ENCODE data around the gene SUGCT.
A peak's percentile ranks its signal among the peaks of the same experiment; 100 is the strongest.
"Not testable (repeated sequence)": the region's sequence is repeated elsewhere in the genome, so short reads cannot be mapped to it uniquely, and the experiment has no call there.

Gene SUGCT

DNA sequence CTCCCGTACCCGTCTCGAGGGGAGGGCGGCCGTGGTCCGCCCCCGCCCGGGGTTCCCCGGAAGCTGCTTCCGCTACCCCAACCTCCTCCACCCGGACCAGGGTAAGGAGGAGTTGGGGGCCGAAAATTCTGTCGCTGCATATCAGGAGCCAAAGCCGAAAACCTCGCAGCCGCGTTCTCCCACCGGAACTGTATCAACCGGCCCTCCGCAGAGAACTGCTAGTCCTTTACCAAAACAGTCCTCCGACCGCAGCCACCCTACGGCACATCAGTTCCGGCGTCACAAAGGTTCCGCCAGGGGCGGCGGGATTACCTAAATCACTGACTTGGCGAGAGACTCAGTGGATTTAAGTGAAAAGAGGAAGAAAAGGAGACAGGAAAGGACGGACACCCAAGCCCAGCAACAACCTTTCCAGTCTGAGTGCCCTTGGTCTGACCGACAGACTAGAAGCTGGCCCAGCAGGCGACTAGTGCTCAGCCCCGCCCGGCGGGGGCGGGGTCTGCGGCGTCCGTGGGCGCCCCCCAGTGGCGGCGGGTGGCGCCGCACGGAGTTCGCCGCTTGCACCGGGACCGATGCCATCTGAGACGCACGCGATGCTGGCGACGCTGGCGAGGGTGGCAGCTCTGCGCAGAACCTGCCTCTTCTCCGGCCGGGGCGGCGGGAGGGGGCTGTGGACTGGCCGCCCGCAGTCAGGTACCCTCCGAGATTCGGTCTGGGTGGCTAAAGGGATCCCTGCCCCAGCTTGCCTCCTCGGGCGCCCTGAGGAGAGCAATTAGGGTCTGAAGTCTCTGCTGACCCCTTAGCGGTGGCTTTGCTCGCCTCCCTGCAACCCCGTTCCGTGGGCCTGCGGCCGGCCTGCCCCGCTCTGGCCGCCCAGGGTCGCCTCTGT is at the start of gene SUGCT, which contains the start of gene MPLKIP:
TSS of gene SUGCT (plus strand) at position 578 of the 889 bp plus-strand sequence.
TSS of gene MPLKIP (minus strand) at position 195 of the 889 bp plus-strand sequence. CDS start at position 140, 55 bp downstream.
- in situ Hi-C loops (cut with HindIII; ENCODE audit: low pct_unique_long_range_greater_than_20kb, low sequenced_read_pairs): no loop called here

DNA sequence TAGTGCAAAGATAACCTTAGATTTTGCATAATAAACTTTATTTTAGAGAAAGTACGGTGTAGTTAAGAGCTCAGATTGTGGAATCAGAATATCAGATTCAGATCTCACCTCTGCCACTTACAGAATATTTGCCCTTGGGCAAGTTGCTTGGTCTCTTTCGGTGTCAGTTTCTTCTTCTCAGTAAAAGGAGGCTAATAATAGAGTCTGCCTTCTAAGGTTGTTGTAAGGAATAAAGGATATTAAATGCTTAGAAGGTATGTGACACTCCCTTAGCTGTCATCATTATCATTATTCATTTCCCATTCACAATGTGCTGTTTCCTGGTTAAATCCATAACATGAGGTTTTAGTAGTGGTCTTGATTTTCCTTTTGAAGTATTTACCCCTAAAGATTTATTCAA is 42.6 kb upstream of the SUGCT start:
- DNase-seq (ENCODE audit: low read depth in 1 of 2, low spot score in 1 of 2): no peak
- no peak for TF ChIP-seq JUND (IDR thresholded peaks at IDR 0.05; ENCODE audit: low read depth)
- in situ Hi-C loops (cut with HindIII; ENCODE audit: low pct_unique_long_range_greater_than_20kb, low sequenced_read_pairs): no loop called here

More for the DNA sequence above, at the start of gene SUGCT, which contains the start of gene MPLKIP:
- TF ChIP-seq JUND (IDR thresholded peaks at IDR 0.05; ENCODE audit: low read depth): no peak
- peak; percentile 94 to 96 for DNase-seq (ENCODE audit: low read depth in 1 of 2, low spot score in 1 of 2)

DNA sequence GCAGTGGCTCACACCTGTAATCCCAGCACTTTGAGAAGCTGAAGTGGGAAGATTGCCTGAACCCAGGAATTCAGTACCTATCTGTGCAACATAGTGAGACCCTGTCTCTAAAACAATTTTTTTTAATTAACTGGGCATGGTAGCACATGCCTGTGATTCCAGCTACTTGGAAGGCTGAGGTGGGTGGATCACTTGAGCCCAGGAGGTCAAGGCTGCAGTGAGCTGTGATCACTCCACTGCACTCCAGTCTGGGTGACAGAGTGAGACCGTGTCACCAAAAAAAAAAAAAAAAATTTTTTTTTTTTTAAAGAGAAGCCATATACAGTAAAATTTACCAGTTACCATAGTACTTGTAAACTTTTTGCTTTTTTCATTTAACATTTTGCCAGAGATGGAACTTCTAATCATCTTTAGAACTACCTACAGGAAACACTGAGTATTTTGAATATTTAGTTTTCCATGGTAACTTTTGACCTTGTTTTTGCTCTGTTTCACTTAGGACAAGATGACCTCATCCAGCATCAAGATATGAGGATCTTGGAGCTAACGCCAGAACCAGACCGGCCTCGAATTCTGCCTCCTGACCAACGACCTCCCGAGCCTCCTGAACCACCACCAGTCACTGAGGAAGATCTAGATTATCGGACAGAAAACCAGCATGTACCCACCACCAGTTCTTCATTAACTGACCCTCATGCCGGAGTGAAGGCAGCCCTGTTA is 41.0 kb upstream of the SUGCT start:
- DNase-seq (ENCODE audit: low read depth in 1 of 2, low spot score in 1 of 2): no peak
- no peak for TF ChIP-seq JUND (IDR thresholded peaks at IDR 0.05; ENCODE audit: low read depth)
- in situ Hi-C loops (cut with HindIII; ENCODE audit: low pct_unique_long_range_greater_than_20kb, low sequenced_read_pairs): no loop called here

DNA sequence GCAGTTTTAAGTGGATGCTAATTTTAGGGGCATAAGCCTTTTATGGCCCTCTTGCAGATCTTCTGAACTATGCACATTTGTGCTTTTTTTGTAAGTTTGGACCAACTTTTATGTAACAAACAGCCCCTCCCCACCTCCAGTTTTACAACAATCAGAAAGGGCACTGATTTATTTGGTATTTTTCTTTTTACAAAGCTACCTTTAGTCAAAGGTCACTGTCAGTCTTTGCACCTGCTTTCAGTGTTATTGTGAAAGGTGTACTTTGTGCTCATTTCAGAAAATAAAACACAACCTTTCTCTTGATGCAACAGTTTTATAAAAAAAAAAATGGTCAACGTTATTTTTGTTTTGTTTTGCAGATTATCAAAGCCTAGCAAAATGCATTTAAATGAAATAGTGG is 39.6 kb upstream of the SUGCT start:
- in situ Hi-C loops (cut with HindIII; ENCODE audit: low pct_unique_long_range_greater_than_20kb, low sequenced_read_pairs): no loop called here
- no peak for DNase-seq (ENCODE audit: low read depth in 1 of 2, low spot score in 1 of 2)
- no peak for TF ChIP-seq JUND (IDR thresholded peaks at IDR 0.05; ENCODE audit: low read depth)

DNA sequence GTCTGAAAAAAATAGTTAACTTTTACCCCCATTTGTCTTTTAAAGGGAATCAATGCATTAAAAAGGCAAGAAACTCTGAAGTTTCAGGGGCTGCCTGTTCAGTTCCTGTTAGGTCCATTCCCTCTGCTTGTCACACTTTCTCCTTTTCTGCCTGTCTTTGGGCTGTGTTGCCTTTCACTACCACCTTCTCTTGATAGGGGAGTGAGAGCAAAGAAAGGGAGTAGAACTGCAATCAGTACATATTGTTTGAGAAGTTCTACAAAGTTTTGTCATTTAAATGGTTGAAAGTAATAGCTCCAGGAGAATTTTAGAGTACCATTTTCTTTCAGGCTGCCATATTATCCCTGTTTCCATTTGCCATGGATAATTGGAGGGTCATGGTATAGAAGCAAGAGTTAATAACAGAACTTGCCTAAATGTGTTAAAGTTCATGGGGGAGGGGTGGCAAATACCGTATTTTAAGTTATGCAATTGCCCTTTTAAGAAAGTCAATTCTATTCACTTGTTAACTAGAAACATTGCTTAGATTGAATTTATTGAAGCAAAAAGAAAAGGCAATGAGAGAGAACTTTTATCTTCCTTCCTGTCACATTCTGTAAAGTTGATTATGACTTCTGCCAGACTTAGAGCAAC is 39.0 kb upstream of the SUGCT start:
- TF ChIP-seq JUND (IDR thresholded peaks at IDR 0.05; ENCODE audit: low read depth): no peak
- in situ Hi-C loops (cut with HindIII; ENCODE audit: low pct_unique_long_range_greater_than_20kb, low sequenced_read_pairs): no loop called here
- no peak for DNase-seq (ENCODE audit: low read depth in 1 of 2, low spot score in 1 of 2)

DNA sequence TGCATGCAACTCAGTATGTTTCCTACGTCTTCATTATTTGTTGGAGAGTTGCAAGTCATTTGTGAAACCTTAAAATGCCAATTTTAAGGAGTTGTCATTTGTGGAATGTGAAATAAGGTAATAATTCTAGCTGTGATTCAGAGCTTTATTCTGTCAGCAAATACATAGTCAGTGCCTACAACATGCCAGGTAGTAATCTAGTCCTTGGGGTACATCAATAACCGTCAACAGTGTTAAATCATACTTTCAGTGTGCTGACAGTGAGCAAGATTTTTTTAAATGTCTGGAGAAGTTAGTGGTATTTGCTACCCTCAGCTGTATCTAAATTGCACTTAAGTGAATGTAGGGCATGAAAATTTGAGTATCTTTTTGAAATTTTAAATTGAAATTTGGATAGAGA is 37.1 kb upstream of the SUGCT start:
- in situ Hi-C loops (cut with HindIII; ENCODE audit: low pct_unique_long_range_greater_than_20kb, low sequenced_read_pairs): no loop called here
- TF ChIP-seq JUND (IDR thresholded peaks at IDR 0.05; ENCODE audit: low read depth): no peak
- DNase-seq (ENCODE audit: low read depth in 1 of 2, low spot score in 1 of 2): no peak

DNA sequence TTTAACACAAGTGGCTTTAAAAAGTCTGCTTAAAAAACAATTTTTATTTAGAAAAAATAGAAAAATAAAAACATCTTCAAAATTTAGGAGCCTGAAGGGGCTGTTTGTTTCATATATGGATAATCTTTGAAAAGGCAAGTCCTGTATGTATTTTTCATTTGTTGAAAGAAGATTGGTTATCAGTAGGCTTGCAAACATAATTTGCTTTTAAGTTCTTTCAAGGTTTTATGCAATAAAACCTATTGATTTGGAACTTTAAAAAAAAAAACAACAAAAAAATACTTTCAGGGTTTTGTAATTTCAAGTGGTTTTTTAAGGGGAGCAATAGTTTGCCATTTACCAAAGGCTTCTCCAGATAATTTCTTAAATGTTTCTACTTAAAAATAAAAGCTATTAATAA is 36.0 kb upstream of the SUGCT start:
- no peak for TF ChIP-seq JUND (IDR thresholded peaks at IDR 0.05; ENCODE audit: low read depth)
- DNase-seq (ENCODE audit: low read depth in 1 of 2, low spot score in 1 of 2): no peak
- in situ Hi-C loops (cut with HindIII; ENCODE audit: low pct_unique_long_range_greater_than_20kb, low sequenced_read_pairs): no loop called here

DNA sequence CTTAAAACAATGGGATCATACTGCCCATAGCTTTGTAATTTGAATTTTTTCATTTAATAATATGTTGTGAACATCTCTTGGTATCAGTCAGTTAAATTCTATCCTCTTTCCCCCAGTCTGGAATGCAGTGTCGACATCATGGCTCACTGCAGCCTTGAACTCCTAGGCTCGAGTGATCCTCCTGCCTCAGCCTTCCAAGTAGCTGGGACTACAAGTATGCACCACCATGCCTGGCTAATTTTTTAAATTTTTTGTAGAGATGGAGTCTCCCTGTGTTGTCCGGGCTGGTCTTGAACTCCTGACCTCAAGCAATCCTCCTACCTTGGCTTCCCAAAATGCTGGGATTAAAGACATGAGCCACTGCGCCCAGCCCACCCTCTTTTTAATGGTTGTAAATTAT is 35.0 kb upstream of the SUGCT start:
- no peak for TF ChIP-seq JUND (IDR thresholded peaks at IDR 0.05; ENCODE audit: low read depth)
- in situ Hi-C loops (cut with HindIII; ENCODE audit: low pct_unique_long_range_greater_than_20kb, low sequenced_read_pairs): no loop called here
- no peak for DNase-seq (ENCODE audit: low read depth in 1 of 2, low spot score in 1 of 2)

DNA sequence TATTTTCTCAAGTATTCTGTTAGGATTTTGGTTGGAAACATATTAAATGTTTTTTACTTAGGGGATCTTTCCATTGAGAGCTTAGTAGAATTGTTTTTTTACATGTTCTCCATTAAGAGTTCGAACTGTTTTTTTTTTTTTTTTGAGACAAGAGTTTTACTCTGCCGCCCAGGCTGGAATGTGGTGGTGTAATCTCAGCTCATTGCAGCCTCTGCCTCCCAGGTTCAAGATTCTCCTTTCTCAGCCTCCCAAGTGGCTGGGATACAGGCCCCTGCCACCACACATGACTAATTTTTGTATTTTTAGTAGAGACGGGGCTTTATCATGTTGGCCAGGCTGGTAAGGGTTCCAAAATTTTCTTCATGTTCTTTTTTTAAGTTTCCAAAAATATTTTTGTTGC is 33.6 kb upstream of the SUGCT start:
- no peak for DNase-seq (ENCODE audit: low read depth in 1 of 2, low spot score in 1 of 2)
- in situ Hi-C loops (cut with HindIII; ENCODE audit: low pct_unique_long_range_greater_than_20kb, low sequenced_read_pairs): no loop called here
- TF ChIP-seq JUND (IDR thresholded peaks at IDR 0.05; ENCODE audit: low read depth): no peak

DNA sequence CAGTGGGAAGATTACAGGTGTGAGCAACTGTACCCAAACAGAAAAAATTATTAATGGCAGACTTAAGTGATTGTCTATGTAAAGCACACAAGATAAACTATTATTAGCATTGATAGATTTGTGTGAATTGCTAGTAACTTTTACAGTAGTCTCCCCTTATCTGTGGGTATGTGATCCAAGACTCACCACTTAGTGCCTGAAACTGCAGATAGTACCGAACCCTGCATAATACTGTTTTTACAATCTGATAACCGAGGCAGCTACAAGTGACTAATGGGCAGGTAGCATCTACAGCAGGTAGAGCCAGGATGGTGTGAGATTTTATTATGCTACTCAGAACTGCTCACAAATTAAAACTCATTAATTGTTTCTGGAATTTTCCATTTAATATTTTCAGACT is 31.9 kb upstream of the SUGCT start:
- in situ Hi-C loops (cut with HindIII; ENCODE audit: low pct_unique_long_range_greater_than_20kb, low sequenced_read_pairs): no loop called here
- no peak for DNase-seq (ENCODE audit: low read depth in 1 of 2, low spot score in 1 of 2)
- TF ChIP-seq JUND (IDR thresholded peaks at IDR 0.05; ENCODE audit: low read depth): no peak

DNA sequence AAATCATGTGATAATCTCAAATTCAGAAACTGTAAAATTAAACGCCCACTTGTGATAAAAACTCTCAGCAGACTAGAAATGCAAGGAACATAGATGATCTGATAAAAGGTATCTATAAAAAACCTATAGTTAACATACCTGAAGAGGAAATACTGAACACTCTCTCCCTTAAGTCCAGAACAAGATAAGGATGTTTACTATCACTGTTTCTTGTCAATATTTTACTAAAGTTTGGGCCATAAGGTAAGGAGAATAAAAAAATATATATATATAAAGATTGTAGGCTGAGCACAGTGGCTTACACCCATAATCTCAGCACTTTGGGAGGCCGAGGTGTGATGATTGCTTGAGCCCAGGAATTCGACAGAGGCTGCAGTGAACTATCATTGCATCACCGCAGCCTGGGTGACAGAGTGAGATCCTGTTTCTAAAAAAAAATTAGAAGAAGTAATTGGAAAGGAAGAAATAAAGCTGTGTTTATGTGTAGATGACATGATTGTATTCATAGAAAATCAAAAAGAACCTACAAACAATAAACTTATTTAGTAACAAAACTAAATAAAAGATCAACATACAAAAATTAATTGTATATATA is 28.8 kb upstream of the SUGCT start:
- in situ Hi-C loops (cut with HindIII; ENCODE audit: low pct_unique_long_range_greater_than_20kb, low sequenced_read_pairs): no loop called here
- TF ChIP-seq JUND (IDR thresholded peaks at IDR 0.05; ENCODE audit: low read depth): no peak
- no peak for DNase-seq (ENCODE audit: low read depth in 1 of 2, low spot score in 1 of 2)

DNA sequence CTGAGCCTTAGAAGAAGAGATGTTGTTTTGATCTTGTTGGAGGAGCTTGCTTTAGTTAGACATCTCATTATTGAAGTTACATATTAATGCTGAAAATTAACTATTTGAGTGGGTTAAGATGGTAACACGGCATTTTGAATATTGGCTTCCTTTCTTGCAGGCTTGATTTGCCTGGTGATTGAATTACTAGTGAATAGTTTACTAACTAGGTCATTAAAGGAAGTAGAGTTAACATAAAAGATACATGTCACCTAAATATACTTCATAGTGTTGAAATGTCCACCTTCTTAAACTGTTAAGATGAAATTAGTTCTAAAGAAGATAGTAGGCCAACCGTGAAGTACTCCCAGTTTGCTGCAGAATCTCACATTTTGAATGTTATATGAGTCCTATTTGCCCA is 18.9 kb upstream of the SUGCT start:
- no peak for DNase-seq (ENCODE audit: low read depth in 1 of 2, low spot score in 1 of 2)
- in situ Hi-C loops (cut with HindIII; ENCODE audit: low pct_unique_long_range_greater_than_20kb, low sequenced_read_pairs): no loop called here
- TF ChIP-seq JUND (IDR thresholded peaks at IDR 0.05; ENCODE audit: low read depth): no peak

DNA sequence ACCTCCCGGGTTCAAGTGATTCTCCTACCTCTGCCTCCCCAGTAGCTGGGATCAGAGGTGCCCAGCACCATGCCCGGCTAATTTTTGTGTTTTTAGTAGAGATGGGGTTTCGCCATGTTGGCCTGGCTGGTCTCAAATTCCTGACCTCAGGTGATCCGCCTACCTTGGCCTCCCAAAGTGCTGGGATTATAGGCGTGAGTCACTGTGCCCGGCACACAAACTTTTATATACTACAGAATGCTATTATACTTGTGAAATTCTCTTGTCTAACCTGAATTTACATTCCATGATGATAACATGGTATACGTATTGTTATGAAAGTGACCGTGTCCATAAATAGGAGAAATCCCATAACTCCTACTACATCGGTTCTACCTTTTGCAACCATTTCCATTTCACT is 17.6 kb upstream of the SUGCT start:
- in situ Hi-C loops (cut with HindIII; ENCODE audit: low pct_unique_long_range_greater_than_20kb, low sequenced_read_pairs); DNase-seq (ENCODE audit: low read depth in 1 of 2, low spot score in 1 of 2): not testable (repeated sequence)

DNA sequence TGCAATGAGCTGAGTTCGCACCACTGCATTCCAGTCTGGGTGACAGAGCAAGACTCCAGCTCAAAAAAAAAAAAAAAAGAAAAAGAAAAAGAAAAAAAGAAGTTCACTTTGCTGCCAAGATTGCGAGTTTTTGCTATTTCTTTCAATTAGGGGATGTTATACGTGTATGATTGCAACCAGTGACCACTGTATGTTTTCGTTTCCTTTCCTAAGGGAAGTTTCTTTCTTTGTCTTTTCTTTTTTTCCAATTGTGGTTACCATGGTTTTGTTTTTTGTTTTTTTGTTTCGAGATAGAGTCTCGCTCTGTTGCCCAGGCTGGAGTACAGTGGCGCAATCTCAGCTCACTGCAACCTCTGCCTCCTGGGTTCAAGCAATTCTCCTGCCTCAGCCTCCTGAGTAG is 16.6 kb upstream of the SUGCT start:
- DNase-seq (ENCODE audit: low read depth in 1 of 2, low spot score in 1 of 2); in situ Hi-C loops (cut with HindIII; ENCODE audit: low pct_unique_long_range_greater_than_20kb, low sequenced_read_pairs): not testable (repeated sequence)
